ENCODE results near the gene TRIM17. TPM values are rescaled to one million over a fixed set of nuclear protein-coding genes. Genes with fewer than 3 reads are reported as not detected.
"Not testable (repeated sequence)": the region's sequence is repeated elsewhere in the genome, so short reads cannot be mapped to it uniquely, and the experiment has no call there.

Gene TRIM17
- total and polyA plus RNA-seq, 2 of the 13 experiments (the other 11 are each of a cell fraction or from before 2014, with no cell fraction given) = 0.32 to 0.64 TPM

DNA sequence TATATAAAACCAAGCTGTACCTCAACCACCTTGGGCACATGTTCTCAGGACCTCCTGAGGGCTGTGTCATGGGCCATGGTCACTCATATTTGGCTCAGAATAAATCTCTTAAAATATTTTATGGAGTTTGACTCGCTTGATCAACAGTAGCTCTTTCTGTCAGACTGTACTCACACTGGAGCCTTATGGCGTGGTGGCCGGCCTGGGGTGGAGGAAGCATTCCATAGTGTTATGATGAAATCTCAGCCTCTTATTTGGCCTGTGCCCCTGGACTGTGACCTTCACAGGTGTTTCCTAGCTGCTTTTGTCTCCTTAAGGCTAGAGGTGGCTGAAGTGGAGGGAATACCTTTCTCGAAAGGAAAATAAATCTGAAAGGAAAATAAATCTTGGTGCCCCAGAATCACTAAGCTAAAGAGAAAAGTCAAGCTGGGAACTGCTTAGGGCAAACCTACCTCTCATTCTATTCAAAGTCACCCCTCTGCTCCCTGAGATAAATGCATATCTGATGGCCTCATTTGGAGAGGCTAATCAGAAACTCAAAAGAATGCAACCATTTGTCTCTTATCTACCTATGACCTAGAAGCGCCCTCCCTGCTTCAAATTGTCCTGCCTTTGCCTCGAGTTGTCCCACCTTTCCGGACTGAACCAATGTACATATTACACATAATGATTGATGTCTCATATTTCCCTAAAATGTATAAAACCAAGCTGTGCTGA is 16.8 kb upstream of the TRIM17 start:
- H3K79me2 ChIP-seq (ENCODE audit: insufficient read depth, low read length); DNase-seq (ENCODE audit: low spot score); H3K36me3 ChIP-seq (replicated peaks in 1 of 2; ENCODE audit: control insufficient read depth in 1 of 2, insufficient read depth in 2 of 2, low read length in 2 of 2); H4K20me1 ChIP-seq (ENCODE audit: insufficient read depth, low read length); H3K4me3 ChIP-seq (replicated peaks in 1 of 3; ENCODE audit: insufficient read depth in 1 of 3, low read depth in 2 of 3, low read length in 3 of 3); H3K9me3 ChIP-seq (ENCODE audit: low read length); FAIRE-seq; in situ Hi-C loops (cut with HindIII; ENCODE audit: extremely low pct_ligation_motif_present, low pct_unique_long_range_greater_than_20kb); H3K27ac ChIP-seq (ENCODE audit: extremely low read length, insufficient read depth, low read length); BruUV-seq (replicated peaks); intact Hi-C loops (cut with micrococcal nuclease; ENCODE audit: unreplicated experiment); H2AFZ ChIP-seq (ENCODE audit: low read length); CTCF ChIA-PET (ENCODE audit: low intra/inter-chr PET ratio, low total read pairs); H3K9ac ChIP-seq (ENCODE audit: insufficient read depth, low read depth, low read length): not testable (repeated sequence)
- 12% methylated on average over 7 of the region's 7 CpGs for WGBS (ENCODE audit: low lambda C conversion rate)
- ATAC-seq = peak; percentile 78
- POLR2A ChIA-PET = interaction anchor here (0.7 to 1.6 kb wide), 3 partner anchors 19 to 57 kb away, joined by 3 to 5 read pairs (median 3); partner anchors contain the start of gene TRIM11
- Histone ChIP-seq H3K27me3 (ENCODE audit: control insufficient read depth in 1 of 2, insufficient read depth in 2 of 2, low read length in 2 of 2) (peaks cover 2 to 25% of the 10 kb centered on the region in 2 experiments; a peak in 4 of 5 replicates), H3K4me1 (ENCODE audit: insufficient read depth, low read length) (peaks cover 17% of the 10 kb centered on the region), H3K4me2 (ENCODE audit: low read depth, low read length) (peak overlapping the region; percentile 24; the same call in 1 of the 2 replicates)
- TF ChIP-seq CEBPB (IDR thresholded peaks at IDR 0.05; ENCODE audit: borderline replicate concordance, low read depth, low read length) (peak; percentile 37; the same call in 1 of the 2 replicates), HNF4A (CRISPR knock-in tag; IDR thresholded peaks at IDR 0.05) (0 out of 2 replicates have a peak, but pooled peaks have one; percentile 7), NR2C2 (CRISPR knock-in tag; IDR thresholded peaks at IDR 0.05; ENCODE audit: borderline replicate concordance) (0 out of 2 replicates have a peak, but pooled peaks have one; percentile 18), CEBPG (CRISPR knock-in tag; IDR thresholded peaks at IDR 0.05) (peak; percentile 33; the same call in 1 of the 2 replicates)

- no peaks in the 10 kb centered on the region for H3K9me3 ChIP-seq (ENCODE audit: low read length)
- no peaks in the 10 kb centered on the region for H3K79me2 ChIP-seq (ENCODE audit: insufficient read depth, low read length)
- no peak overlapping the region for H2AFZ ChIP-seq (ENCODE audit: low read length)
- no peak for TF ChIP-seq ZNF780A (CRISPR knock-in tag; IDR thresholded peaks at IDR 0.05)
- TF ChIP-seq ISL2 (CRISPR knock-in tag; IDR thresholded peaks at IDR 0.05) = no peak
- TF ChIP-seq, protein P1, sequence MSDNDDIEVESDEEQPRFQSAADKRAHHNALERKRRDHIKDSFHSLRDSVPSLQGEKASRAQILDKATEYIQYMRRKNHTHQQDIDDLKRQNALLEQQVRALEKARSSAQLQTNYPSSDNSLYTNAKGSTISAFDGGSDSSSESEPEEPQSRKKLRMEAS (IDR thresholded peaks at IDR 0.05) = no peak
- TF ChIP-seq XBP1 (CRISPR knock-in tag; IDR thresholded peaks at IDR 0.05) = no peak
- TF ChIP-seq XRCC5 (optimal IDR thresholded peaks at IDR 0.05; ENCODE audit: low read length) = no peak
- no peak for TF ChIP-seq ZNF615 (CRISPR knock-in tag; IDR thresholded peaks at IDR 0.05; ENCODE audit: borderline replicate concordance)
- TF ChIP-seq HNRNPLL (IDR thresholded peaks at IDR 0.05; ENCODE audit: low read depth, low read length, poor library complexity, severe bottlenecking) = no peak
- TF ChIP-seq, protein P2, sequence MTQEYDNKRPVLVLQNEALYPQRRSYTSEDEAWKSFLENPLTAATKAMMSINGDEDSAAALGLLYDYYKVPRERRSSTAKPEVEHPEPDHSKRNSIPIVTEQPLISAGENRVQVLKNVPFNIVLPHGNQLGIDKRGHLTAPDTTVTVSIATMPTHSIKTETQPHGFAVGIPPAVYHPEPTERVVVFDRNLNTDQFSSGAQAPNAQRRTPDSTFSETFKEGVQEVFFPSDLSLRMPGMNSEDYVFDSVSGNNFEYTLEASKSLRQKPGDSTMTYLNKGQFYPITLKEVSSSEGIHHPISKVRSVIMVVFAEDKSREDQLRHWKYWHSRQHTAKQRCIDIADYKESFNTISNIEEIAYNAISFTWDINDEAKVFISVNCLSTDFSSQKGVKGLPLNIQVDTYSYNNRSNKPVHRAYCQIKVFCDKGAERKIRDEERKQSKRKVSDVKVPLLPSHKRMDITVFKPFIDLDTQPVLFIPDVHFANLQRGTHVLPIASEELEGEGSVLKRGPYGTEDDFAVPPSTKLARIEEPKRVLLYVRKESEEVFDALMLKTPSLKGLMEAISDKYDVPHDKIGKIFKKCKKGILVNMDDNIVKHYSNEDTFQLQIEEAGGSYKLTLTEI (CRISPR knock-in tag; conservative IDR thresholded peaks at IDR 0.05) = no peak
- H3K4me1 ChIP-seq (ENCODE audit: insufficient read depth, low read length) = peaks cover 26% of the 10 kb centered on the region
- no TSS peak for BruUV-seq (replicated peaks)
- H3K9ac ChIP-seq (ENCODE audit: insufficient read depth, low read depth, low read length) = no peak overlapping the region
- no peak overlapping the region for H3K4me3 ChIP-seq (replicated peaks in 1 of 3; ENCODE audit: insufficient read depth in 1 of 3, low read depth in 2 of 3, low read length in 3 of 3)
- 56% methylated on average over 6 of the region's 6 CpGs for WGBS (ENCODE audit: low lambda C conversion rate)
- in situ Hi-C loops (cut with HindIII; ENCODE audit: extremely low pct_ligation_motif_present, low pct_unique_long_range_greater_than_20kb) = no loop called here
- H3K4me2 ChIP-seq (ENCODE audit: low read depth, low read length) = no peak overlapping the region
- POLR2A ChIA-PET = no interaction called here
- peaks cover 1 to 23% of the 10 kb centered on the region in 2 experiments; a peak in 4 of 5 replicates for H3K27me3 ChIP-seq (ENCODE audit: control insufficient read depth in 1 of 2, insufficient read depth in 2 of 2, low read length in 2 of 2)
- H3K27ac ChIP-seq (ENCODE audit: extremely low read length, insufficient read depth, low read length) = no peak overlapping the region
- ATAC-seq (no peak), FAIRE-seq (no peak), DNase-seq (ENCODE audit: low spot score) (no peak)
- CTCF ChIA-PET (ENCODE audit: low intra/inter-chr PET ratio, low total read pairs) = no interaction called here
- no peaks in the 10 kb centered on the region for H4K20me1 ChIP-seq (ENCODE audit: insufficient read depth, low read length)
- no peaks in the 10 kb centered on the region for H3K36me3 ChIP-seq (replicated peaks in 1 of 2; ENCODE audit: control insufficient read depth in 1 of 2, insufficient read depth in 2 of 2, low read length in 2 of 2)
- intact Hi-C loops (cut with micrococcal nuclease; ENCODE audit: unreplicated experiment) = no loop called here
These were observed 13.6 kb upstream of the TRIM17 start for GRCh38 chr1:228430243-228430642.
